OCI-LY7 (cell line): ENCODE data around the gene ZNF280D. TPM values are rescaled to one million over a fixed set of nuclear protein-coding genes. Genes with fewer than 3 reads are reported as not detected.

Experiments used
- BruUV-seq: library from RNA; stranded (reverse); fragments of 400-500 nt; replicated peaks from 2 replicates; lab custom pipeline; 2021; lab: Mats Ljungman, UMichigan
- CTCF ChIA-PET: fragments of 300-600 bp; sonication (Branson Sonifier 250); formaldehyde crosslinking; loops from one replicate; lab custom pipeline; 2022; ENCODE audit warnings: antibody characterized with exemption; ENCODE audit not compliant: unreplicated experiment; lab: Charles Lee
- POLR2A ChIA-PET: fragments of 300-600 bp; sonication (Branson Sonifier 250); formaldehyde crosslinking; loops from one replicate; lab custom pipeline; 2022; ENCODE audit warnings: antibody characterized with exemption; lab: Charles Lee
- DNase-seq: peaks from one replicate; pipeline ENCODE4 v3.0.0-alpha.2; 2015; ENCODE audit warnings: low spot score
- H2AFZ ChIP-seq: fragments of 200-600 bp; sonication (generic), shearing (Covaris generic); 2 replicates; pipeline ENCODE4 v1.6.1; 2014; ENCODE audit warnings: mild to moderate bottlenecking, antibody characterized with exemption, low read length, moderate library complexity
- H3K27ac ChIP-seq: fragments of 200-600 bp; sonication (generic); 2 replicates; pipeline ENCODE4 v1.5.1; 2014; ENCODE audit warnings: mixed run types, low read depth, mild to moderate bottlenecking, moderate library complexity, low read length, inconsistent platforms; ENCODE audit not compliant: poor library complexity, severe bottlenecking
- H3K36me3 ChIP-seq: fragments of 200-600 bp; sonication (generic); 2 replicates; pipeline ENCODE4 v1.6.1; 2014; ENCODE audit warnings: mild to moderate bottlenecking, antibody characterized with exemption, low read length, moderate library complexity, mixed read lengths; ENCODE audit not compliant: insufficient read depth
- H3K4me1 ChIP-seq: fragments of 200-600 bp; sonication (generic); 2 replicates; pipeline ENCODE4 v1.5.1; 2014; ENCODE audit warnings: mild to moderate bottlenecking, low read length; ENCODE audit not compliant: insufficient read depth, poor library complexity, severe bottlenecking
- H3K4me2 ChIP-seq: fragments of 200-600 bp; sonication (generic); 2 replicates; pipeline ENCODE4 v1.6.1; 2014; ENCODE audit warnings: mild to moderate bottlenecking, low read length
- H3K4me3 ChIP-seq: fragments of 200-600 bp; sonication (generic); 2 replicates; pipeline ENCODE4 v1.5.1; 2014; ENCODE audit warnings: mild to moderate bottlenecking, low read depth, low read length; ENCODE audit not compliant: poor library complexity, severe bottlenecking
- H3K79me2 ChIP-seq: fragments of 200-600 bp; sonication (generic); 2 replicates; pipeline ENCODE4 v1.6.1; 2016; ENCODE audit warnings: low read depth, mild to moderate bottlenecking, low read length, moderate library complexity, mixed read lengths; ENCODE audit not compliant: insufficient read depth
- H3K9me2 ChIP-seq: fragments of 200-600 bp; sonication (generic); 2 replicates; pipeline ENCODE4 v1.6.1; 2016; ENCODE audit warnings: mild to moderate bottlenecking, low read length, mixed read lengths; ENCODE audit not compliant: insufficient read depth
- H3K9me3 ChIP-seq: fragments of 200-600 bp; sonication (generic); 2 replicates; pipeline ENCODE4 v1.6.1; 2014; ENCODE audit warnings: mild to moderate bottlenecking, mixed run types, low read length, mixed read lengths
- H4K20me1 ChIP-seq: fragments of 200-600 bp; sonication (generic); 2 replicates; pipeline ENCODE4 v1.6.1; 2014; ENCODE audit warnings: mild to moderate bottlenecking, antibody characterized with exemption, low read length, moderate library complexity, mixed read lengths; ENCODE audit not compliant: insufficient read depth
- CTCF ChIP-seq: fragments of 200-600 bp; sonication (generic); conservative IDR thresholded peaks from 2 replicates; pipeline ENCODE4 v1.5.1; 2014; ENCODE audit warnings: mild to moderate bottlenecking, antibody characterized with exemption, low read length, moderate library complexity, mixed read lengths
- EZH2phosphoT487 ChIP-seq: fragments of 200-600 bp; sonication (generic); IDR thresholded peaks from 2 replicates; pipeline ENCODE4 v1.6.1; 2018; ENCODE audit warnings: low read depth, borderline replicate concordance, mild to moderate bottlenecking, mixed run types, antibody characterized with exemption, low read length, moderate library complexity, mixed read lengths
- intact Hi-C: fragments of 100-400 bp; cut with micrococcal nuclease; formaldehyde crosslinking; loops from one replicate; pipeline ENCODE4 v1.10.0; 2022; ENCODE audit not compliant: unreplicated experiment
- total RNA-seq, 2 experiments: library from RNA; depleted of rRNA in 1 of 2; stranded (reverse); fragments of >200 nt in 1 of 2; shearing (Covaris generic) in 1 of 2; gene quantifications; 2 replicates each; pipeline ENCODE4 v1.2.3, GENCODE V29; 2014 to 2022

The ZNF280D gene
- total RNA-seq, 2 experiments from 2014 or later = 10.7 to 23.4 TPM

GRCh38 chr15:56749982-56750381 lies 16.7 kb upstream of the ZNF280D start:
- POLR2A ChIA-PET = no interaction called here
- Histone ChIP-seq H3K4me3 (no peak overlapping the region), H3K9me2 (no peaks in the 10 kb centered on the region), H3K4me1 (no peaks in the 10 kb centered on the region), H3K36me3 (no peaks in the 10 kb centered on the region), H3K79me2 (no peaks in the 10 kb centered on the region), H4K20me1 (no peaks in the 10 kb centered on the region), H3K9me3 (no peaks in the 10 kb centered on the region), H2AFZ (no peak overlapping the region), H3K27ac (no peak overlapping the region), H3K4me2 (no peak overlapping the region)
- CTCF ChIA-PET = no interaction called here
- no peak for DNase-seq
- TF ChIP-seq EZH2phosphoT487 (no peak), CTCF (no peak)
- BruUV-seq = no TSS peak
- intact Hi-C loops = no loop called here

GRCh38 chr15:56744701-56745683 lies 11.7 kb upstream of the ZNF280D start:
- Histone ChIP-seq H3K9me3 (no peaks in the 10 kb centered on the region), H2AFZ (no peak overlapping the region), H3K79me2 (no peaks in the 10 kb centered on the region), H3K4me2 (no peak overlapping the region), H3K4me3 (no peak overlapping the region), H3K27ac (no peak overlapping the region), H3K9me2 (no peaks in the 10 kb centered on the region), H4K20me1 (no peaks in the 10 kb centered on the region), H3K4me1 (no peaks in the 10 kb centered on the region), H3K36me3 (no peaks in the 10 kb centered on the region)
- ChIA-PET CTCF (no interaction called here), POLR2A (interaction anchor here (0.6 to 1.4 kb wide), 5 partner anchors 11 to 130 kb away, joined by 3 to 6 read pairs (median 3); no protein-coding TSS in a partner anchor)
- TF ChIP-seq EZH2phosphoT487 = no peak
- TF ChIP-seq CTCF = no peak
- DNase-seq = no peak
- intact Hi-C loops = no loop called here
- BruUV-seq = no TSS peak

- Histone ChIP-seq H3K9me3 (no peaks in the 10 kb centered on the region), H3K36me3 (no peaks in the 10 kb centered on the region), H2AFZ (no peak overlapping the region), H3K4me3 (no peak overlapping the region), H3K4me1 (no peaks in the 10 kb centered on the region), H3K27ac (no peak overlapping the region), H3K9me2 (no peaks in the 10 kb centered on the region), H3K79me2 (no peaks in the 10 kb centered on the region), H3K4me2 (no peak overlapping the region), H4K20me1 (no peaks in the 10 kb centered on the region)
- ChIA-PET CTCF (no interaction called here), POLR2A (interaction anchor here (0.6 to 0.7 kb wide), 2 partner anchors 10 to 130 kb away, joined by 3 read pairs; no protein-coding TSS in a partner anchor)
- intact Hi-C loops = no loop called here
- DNase-seq = no peak
- no TSS peak for BruUV-seq
- TF ChIP-seq EZH2phosphoT487 (no peak), CTCF (no peak)
Measured at GRCh38 chr15:56741541-56741940, 8.2 kb upstream of the ZNF280D start.
